K562 (cell line): ENCODE data around the gene OTUB2. TPM values are rescaled to one million over a fixed set of nuclear protein-coding genes. Genes with fewer than 3 reads are reported as not detected.

ENCODE experiments used
- CBFA2T2 ChIP-seq: fragments of 450-650 bp; conservative IDR thresholded peaks from 2 replicates; pipeline ENCODE4 v1.6.1; 2017; ENCODE audit warnings: mild to moderate bottlenecking
- CLOCK ChIP-seq: fragments of 250-450 bp; sonication (Bioruptor Pico); IDR thresholded peaks from 2 replicates; pipeline ENCODE4 v1.4.0; 2020; ENCODE audit warnings: mild to moderate bottlenecking, moderate library complexity, borderline replicate concordance
- HDAC3 ChIP-seq: fragments of 450-650 bp; IDR thresholded peaks from 2 replicates; pipeline ENCODE4 v1.6.1; 2018; ENCODE audit warnings: borderline replicate concordance, mild to moderate bottlenecking, moderate library complexity; ENCODE audit not compliant: partially characterized antibody
- PBX2 ChIP-seq, 2 experiments: IDR thresholded peaks in 1 of 2; conservative IDR thresholded peaks in 1 of 2; 2 replicates each; pipeline ENCODE4 v1.6.1; 2016; ENCODE audit warnings: low read depth in 2 of 2, mild to moderate bottlenecking in 1 of 2, missing compliant biosample characterization in 1 of 2, missing genetic modification characterization in 1 of 2, moderate library complexity in 1 of 2
- SIX5 ChIP-seq, 2 experiments: IDR thresholded peaks; 2 replicates each; pipeline ENCODE4 v1.6.1; 2011; ENCODE audit warnings: low read length in 2 of 2, borderline replicate concordance in 1 of 2, low read depth in 1 of 2, mild to moderate bottlenecking in 1 of 2, moderate library complexity in 1 of 2; ENCODE audit not compliant: insufficient read depth in 1 of 2
- SMARCA4 ChIP-seq: fragments of 450-650 bp; IDR thresholded peaks from 2 replicates; pipeline ENCODE4 v1.6.1; 2016
- SOX6 ChIP-seq: fragments of 450-650 bp; IDR thresholded peaks from 2 replicates; pipeline ENCODE4 v1.6.1; 2014; ENCODE audit warnings: mild to moderate bottlenecking
- SPI1 ChIP-seq: IDR thresholded peaks from 2 replicates; pipeline ENCODE4 v1.6.1; 2011; ENCODE audit warnings: low read depth, low read length, control low read depth, borderline replicate concordance
- STAG1 ChIP-seq: sonication (generic); formaldehyde crosslinking; IDR thresholded peaks from 2 replicates; pipeline ENCODE4 v1.5.0; 2020; ENCODE audit warnings: missing genetic modification reagents, borderline replicate concordance
- STAT5B ChIP-seq: fragments of 250-450 bp; sonication (Bioruptor Pico); IDR thresholded peaks from 2 replicates; pipeline ENCODE4 v1.8.0; 2021; ENCODE audit warnings: mild to moderate bottlenecking, inconsistent platforms
- TAL1 ChIP-seq: fragments of 450-650 bp; IDR thresholded peaks from 2 replicates; pipeline ENCODE4 v1.6.1; 2016; ENCODE audit warnings: mild to moderate bottlenecking
- TCF7 ChIP-seq: sonication (generic); IDR thresholded peaks from 2 replicates; pipeline ENCODE4 v1.6.1; 2016; ENCODE audit warnings: antibody characterized with exemption, borderline replicate concordance
- ZNF445 ChIP-seq: fragments of 250-450 bp; sonication (Bioruptor Pico); IDR thresholded peaks from 2 replicates; pipeline ENCODE4 v1.4.0; 2020; ENCODE audit warnings: low read depth, mild to moderate bottlenecking, moderate library complexity
- polyA plus RNA-seq, 8 experiments: library from polyadenylated mRNA; depleted of rRNA in 4 of 8; stranded (reverse) in 5 of 8; unstranded in 3 of 8; fragments of >200 nt; fragmentation: Nextera tagmentation in 2 of 8; fragmentation: Illumina TruSeq in 1 of 8; extraction: Ambion mirVana in 2 of 8; extraction: Trizol in 1 of 8; gene quantifications; 2 replicates each; pipeline versions ENCODE4 v1.2.1 to v1.2.3, GENCODE V29; 2011 to 2014; ENCODE audit warnings: inconsistent platforms in 1 of 8, missing spikeins in 1 of 8
- total RNA-seq, 7 experiments: library from RNA; depleted of rRNA in 6 of 7; stranded (reverse); fragments of >200 nt in 6 of 7; fragmentation: Illumina TruSeq in 2 of 7; extraction: Trizol in 2 of 7; gene quantifications; 2 replicates each; pipeline versions ENCODE4 v1.2.1 to v1.2.3, GENCODE V29; 2011 to 2021; ENCODE audit warnings: low replicate concordance in 1 of 7
- TF ChIP-seq, protein P1 (sequence below), 2 experiments: fragments of 450-650 bp in 1 of 2; sonication (generic) in 1 of 2; formaldehyde crosslinking; conservative IDR thresholded peaks; 2 replicates each; pipeline versions ENCODE4 v1.4.0 to v1.8.1; 2020 to 2022; ENCODE audit warnings: mild to moderate bottlenecking in 1 of 2, missing genetic modification reagents in 1 of 2
- TF ChIP-seq, protein P2 (sequence below): fragments of 250-450 bp; sonication (Bioruptor Pico); IDR thresholded peaks from 2 replicates; pipeline ENCODE4 v1.5.0; 2020; ENCODE audit warnings: mild to moderate bottlenecking, borderline replicate concordance
- TF ChIP-seq, protein P3 (sequence below): fragments of 250-450 bp; sonication (Bioruptor Pico); IDR thresholded peaks from 2 replicates; pipeline ENCODE4 v1.5.0; 2022; ENCODE audit warnings: mild to moderate bottlenecking

Gene OTUB2
- total and polyA plus RNA-seq, 9 of the 15 experiments (the other 6 are each of a cell fraction or from before 2014, with no cell fraction given): 0.01 to 0.31 (median 0.11) TPM

DNA sequence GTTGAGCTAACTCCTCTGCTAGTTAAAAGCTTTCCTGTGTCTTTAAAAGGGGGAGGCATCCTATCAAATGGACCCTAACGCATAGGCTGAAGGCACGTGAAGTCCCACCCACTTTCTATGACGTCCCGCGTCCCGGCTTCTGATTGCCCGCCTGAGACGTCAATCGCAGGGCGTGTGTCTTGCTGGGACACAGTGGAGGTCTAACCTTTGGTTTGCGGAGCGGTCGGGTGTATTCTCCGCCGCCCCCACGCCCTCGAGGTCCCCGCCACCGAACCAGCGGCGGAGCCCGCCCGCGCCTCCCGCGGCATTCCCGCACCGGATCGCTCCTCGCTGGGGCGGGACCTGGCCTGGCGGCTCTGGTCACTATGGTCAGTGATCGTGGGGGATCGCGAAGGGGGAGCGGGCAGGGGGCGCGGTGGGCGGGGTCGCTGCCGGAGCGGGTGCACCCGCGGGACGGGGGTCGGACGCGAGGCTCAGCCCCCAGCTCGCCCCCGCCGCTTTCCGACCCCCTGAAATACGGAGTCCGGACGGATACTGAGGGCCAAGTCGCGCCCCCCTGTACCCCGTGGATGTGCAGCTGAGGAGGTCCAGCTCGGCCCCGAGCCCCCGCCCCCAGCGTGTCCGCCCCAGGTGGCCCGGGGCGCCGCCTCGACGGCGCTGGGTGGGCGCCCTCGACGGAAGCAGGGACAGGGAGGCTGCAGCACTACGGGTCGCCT is at the start of gene OTUB2 (continued):
- TF ChIP-seq HDAC3: no peak
- no peak for TF ChIP-seq TAL1
- no peak for TF ChIP-seq CBFA2T2
- TF ChIP-seq, protein P1, sequence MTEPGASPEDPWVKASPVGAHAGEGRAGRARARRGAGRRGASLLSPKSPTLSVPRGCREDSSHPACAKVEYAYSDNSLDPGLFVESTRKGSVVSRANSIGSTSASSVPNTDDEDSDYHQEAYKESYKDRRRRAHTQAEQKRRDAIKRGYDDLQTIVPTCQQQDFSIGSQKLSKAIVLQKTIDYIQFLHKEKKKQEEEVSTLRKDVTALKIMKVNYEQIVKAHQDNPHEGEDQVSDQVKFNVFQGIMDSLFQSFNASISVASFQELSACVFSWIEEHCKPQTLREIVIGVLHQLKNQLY (CRISPR knock-in tag; conservative IDR thresholded peaks at IDR 0.05): no peak
- no peak for TF ChIP-seq SOX6
- TF ChIP-seq, protein P2, sequence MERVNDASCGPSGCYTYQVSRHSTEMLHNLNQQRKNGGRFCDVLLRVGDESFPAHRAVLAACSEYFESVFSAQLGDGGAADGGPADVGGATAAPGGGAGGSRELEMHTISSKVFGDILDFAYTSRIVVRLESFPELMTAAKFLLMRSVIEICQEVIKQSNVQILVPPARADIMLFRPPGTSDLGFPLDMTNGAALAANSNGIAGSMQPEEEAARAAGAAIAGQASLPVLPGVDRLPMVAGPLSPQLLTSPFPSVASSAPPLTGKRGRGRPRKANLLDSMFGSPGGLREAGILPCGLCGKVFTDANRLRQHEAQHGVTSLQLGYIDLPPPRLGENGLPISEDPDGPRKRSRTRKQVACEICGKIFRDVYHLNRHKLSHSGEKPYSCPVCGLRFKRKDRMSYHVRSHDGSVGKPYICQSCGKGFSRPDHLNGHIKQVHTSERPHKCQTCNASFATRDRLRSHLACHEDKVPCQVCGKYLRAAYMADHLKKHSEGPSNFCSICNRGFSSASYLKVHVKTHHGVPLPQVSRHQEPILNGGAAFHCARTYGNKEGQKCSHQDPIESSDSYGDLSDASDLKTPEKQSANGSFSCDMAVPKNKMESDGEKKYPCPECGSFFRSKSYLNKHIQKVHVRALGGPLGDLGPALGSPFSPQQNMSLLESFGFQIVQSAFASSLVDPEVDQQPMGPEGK: no peak
- TF ChIP-seq SPI1: no peak
- TF ChIP-seq STAT5B (CRISPR knock-in tag): no peak
- no peak for TF ChIP-seq STAG1 (CRISPR knock-in tag)
- TF ChIP-seq PBX2 (CRISPR knock-in tag; IDR thresholded peaks at IDR 0.05; ENCODE audit: low read depth): peak; percentile 79
- TF ChIP-seq PBX2 (tag; conservative IDR thresholded peaks at IDR 0.05; ENCODE audit: low read depth): peak; percentile 96
- no peak for TF ChIP-seq SMARCA4
- TF ChIP-seq, protein P3, sequence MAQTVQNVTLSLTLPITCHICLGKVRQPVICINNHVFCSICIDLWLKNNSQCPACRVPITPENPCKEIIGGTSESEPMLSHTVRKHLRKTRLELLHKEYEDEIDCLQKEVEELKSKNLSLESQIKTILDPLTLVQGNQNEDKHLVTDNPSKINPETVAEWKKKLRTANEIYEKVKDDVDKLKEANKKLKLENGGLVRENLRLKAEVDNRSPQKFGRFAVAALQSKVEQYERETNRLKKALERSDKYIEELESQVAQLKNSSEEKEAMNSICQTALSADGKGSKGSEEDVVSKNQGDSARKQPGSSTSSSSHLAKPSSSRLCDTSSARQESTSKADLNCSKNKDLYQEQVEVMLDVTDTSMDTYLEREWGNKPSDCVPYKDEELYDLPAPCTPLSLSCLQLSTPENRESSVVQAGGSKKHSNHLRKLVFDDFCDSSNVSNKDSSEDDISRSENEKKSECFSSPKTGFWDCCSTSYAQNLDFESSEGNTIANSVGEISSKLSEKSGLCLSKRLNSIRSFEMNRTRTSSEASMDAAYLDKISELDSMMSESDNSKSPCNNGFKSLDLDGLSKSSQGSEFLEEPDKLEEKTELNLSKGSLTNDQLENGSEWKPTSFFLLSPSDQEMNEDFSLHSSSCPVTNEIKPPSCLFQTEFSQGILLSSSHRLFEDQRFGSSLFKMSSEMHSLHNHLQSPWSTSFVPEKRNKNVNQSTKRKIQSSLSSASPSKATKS (CRISPR knock-in tag): no peak
- TF ChIP-seq CLOCK (CRISPR knock-in tag): no peak
- TF ChIP-seq ZNF445 (CRISPR knock-in tag): no peak
- no peak for TF ChIP-seq TCF7
- TF ChIP-seq SIX5 (IDR thresholded peaks at IDR 0.05; ENCODE audit: borderline replicate concordance in 1 of 2, insufficient read depth in 1 of 2, low read depth in 1 of 2, low read length in 2 of 2): no peak
